ENCODE measurements around the gene PLP2.

DNA sequence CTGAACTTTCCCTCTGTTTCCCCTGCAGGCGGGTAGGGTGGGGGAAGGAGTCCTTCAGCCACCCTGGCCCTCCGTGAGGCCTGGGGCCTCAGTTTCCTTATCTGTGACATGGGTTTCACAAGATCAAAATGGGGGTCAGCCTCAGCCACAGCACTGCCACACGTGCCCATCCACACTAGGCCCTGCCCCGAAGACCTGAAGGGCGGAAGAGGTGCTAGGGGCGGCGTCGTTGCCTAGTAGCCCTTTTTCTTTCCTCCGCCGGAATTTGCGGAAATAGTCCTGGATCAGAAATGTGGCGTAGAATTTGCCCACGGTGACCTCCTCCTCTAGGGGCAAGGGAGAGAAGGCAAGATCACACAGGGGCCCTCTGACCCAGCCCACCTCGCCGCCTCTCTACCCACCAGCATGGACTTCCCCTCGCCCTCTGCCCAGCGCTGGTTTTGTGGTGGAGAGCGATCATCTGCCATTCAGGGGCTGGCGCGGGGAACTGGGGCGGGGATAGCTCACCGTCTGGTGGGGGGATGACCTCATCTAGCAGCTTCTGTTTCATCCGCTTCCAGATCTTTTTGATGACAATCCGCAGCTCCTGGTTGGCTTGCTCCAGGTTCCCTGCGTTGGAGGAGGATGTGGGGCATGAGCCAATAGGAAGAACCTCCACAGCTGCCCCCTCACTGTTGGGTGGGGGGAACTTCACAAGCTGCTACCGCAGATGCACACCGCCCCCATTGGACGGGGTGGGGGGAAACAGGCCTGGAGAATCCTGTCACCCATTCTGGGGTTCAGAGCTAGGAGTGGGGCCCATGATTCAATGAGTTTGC, 37.9 kb downstream of the PLP2 start:
- TF ChIP-seq SNAPC2 (CRISPR knock-in tag; IDR thresholded peaks at IDR 0.05), result no peak
- no peak for TF ChIP-seq CTCF (CRISPR knock-in tag; IDR thresholded peaks at IDR 0.05)
- TF ChIP-seq, protein P1, sequence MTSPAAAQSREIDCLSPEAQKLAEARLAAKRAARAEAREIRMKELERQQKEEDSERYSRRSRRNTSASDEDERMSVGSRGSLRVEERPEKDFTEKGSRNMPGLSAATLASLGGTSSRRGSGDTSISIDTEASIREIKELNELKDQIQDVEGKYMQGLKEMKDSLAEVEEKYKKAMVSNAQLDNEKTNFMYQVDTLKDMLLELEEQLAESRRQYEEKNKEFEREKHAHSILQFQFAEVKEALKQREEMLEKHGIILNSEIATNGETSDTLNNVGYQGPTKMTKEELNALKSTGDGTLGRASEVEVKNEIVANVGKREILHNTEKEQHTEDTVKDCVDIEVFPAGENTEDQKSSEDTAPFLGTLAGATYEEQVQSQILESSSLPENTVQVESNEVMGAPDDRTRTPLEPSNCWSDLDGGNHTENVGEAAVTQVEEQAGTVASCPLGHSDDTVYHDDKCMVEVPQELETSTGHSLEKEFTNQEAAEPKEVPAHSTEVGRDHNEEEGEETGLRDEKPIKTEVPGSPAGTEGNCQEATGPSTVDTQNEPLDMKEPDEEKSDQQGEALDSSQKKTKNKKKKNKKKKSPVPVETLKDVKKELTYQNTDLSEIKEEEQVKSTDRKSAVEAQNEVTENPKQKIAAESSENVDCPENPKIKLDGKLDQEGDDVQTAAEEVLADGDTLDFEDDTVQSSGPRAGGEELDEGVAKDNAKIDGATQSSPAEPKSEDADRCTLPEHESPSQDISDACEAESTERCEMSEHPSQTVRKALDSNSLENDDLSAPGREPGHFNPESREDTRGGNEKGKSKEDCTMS (CRISPR knock-in tag; conservative IDR thresholded peaks at IDR 0.05), result no peak
- no peak for TF ChIP-seq ZBTB25 (CRISPR knock-in tag; IDR thresholded peaks at IDR 0.05)
- no peak for TF ChIP-seq CEBPB (IDR thresholded peaks at IDR 0.05; ENCODE audit: borderline replicate concordance, low read depth, low read length)
- TF ChIP-seq ZNF646 (CRISPR knock-in tag; IDR thresholded peaks at IDR 0.05), result no peak
- TF ChIP-seq SETDB1 (CRISPR knock-in tag; IDR thresholded peaks at IDR 0.05; ENCODE audit: borderline replicate concordance), result no peak
- no peak for TF ChIP-seq BHLHE40 (IDR thresholded peaks at IDR 0.05; ENCODE audit: low read length)
- no peak for TF ChIP-seq RFX1 (IDR thresholded peaks at IDR 0.05)
- no peak for TF ChIP-seq SMC3 (IDR thresholded peaks at IDR 0.05; ENCODE audit: low read length)
- TF ChIP-seq ZBTB21 (CRISPR knock-in tag; IDR thresholded peaks at IDR 0.05), result no peak
- no peak for TF ChIP-seq ZNF546 (CRISPR knock-in tag; conservative IDR thresholded peaks at IDR 0.05)
